HEK293 (cell line): ENCODE data around the gene CACNA1G.

ENCODE experiments used
- CTCF ChIP-seq: fragments of 450-650 bp; formaldehyde crosslinking; IDR thresholded peaks from 2 replicates; pipeline ENCODE4 v1.5.1; 2016; ENCODE audit warnings: missing biosample characterization, missing genetic modification characterization
- ELK4 ChIP-seq: IDR thresholded peaks from 2 replicates; pipeline ENCODE4 v1.6.1; 2011; ENCODE audit warnings: mild to moderate bottlenecking, low read depth, low read length, borderline replicate concordance
- KLF10 ChIP-seq: fragments of 450-650 bp; IDR thresholded peaks from 2 replicates; pipeline ENCODE4 v1.5.1; 2018; ENCODE audit warnings: missing biosample characterization, mild to moderate bottlenecking, missing genetic modification characterization

- no peak for TF ChIP-seq CTCF (tag by site-specific recombination)
- no peak for TF ChIP-seq ELK4
- no peak for TF ChIP-seq KLF10 (tag by site-specific recombination)
Measured at GRCh38 chr17:50621574-50622031, 61.1 kb downstream of the CACNA1G start.
